Osteocyte (in vitro differentiated cells): ENCODE measurements around the gene CTDNEP1. TPM values are rescaled to one million over a fixed set of nuclear protein-coding genes. Genes with fewer than 3 reads are reported as not detected.

Experiments
- DNase-seq: peaks from one replicate; pipeline ENCODE4 v3.0.0; 2021; ENCODE audit warnings: mixed read lengths; ENCODE audit not compliant: unreplicated experiment; ENCODE audit errors: extremely low spot score
- H3K27ac Mint-ChIP-seq: one replicate; pipeline ENCODE4 v1.8.0; 2021; ENCODE audit warnings: mild to moderate bottlenecking, mixed read lengths; ENCODE audit not compliant: unreplicated experiment
- H3K27me3 Mint-ChIP-seq: one replicate; pipeline ENCODE4 v1.8.0; 2021; ENCODE audit warnings: mixed read lengths; ENCODE audit not compliant: unreplicated experiment
- H3K36me3 Mint-ChIP-seq: one replicate; pipeline ENCODE4 v1.8.0; 2021; ENCODE audit warnings: mixed read lengths; ENCODE audit not compliant: unreplicated experiment
- H3K4me1 Mint-ChIP-seq: one replicate; pipeline ENCODE4 v1.8.0; 2021; ENCODE audit warnings: mixed read lengths; ENCODE audit not compliant: unreplicated experiment
- H3K4me3 Mint-ChIP-seq: one replicate; pipeline ENCODE4 v1.8.0; 2021; ENCODE audit warnings: mild to moderate bottlenecking, moderate library complexity, mixed read lengths; ENCODE audit not compliant: unreplicated experiment
- H3K9me3 Mint-ChIP-seq: one replicate; pipeline ENCODE4 v1.8.0; 2021; ENCODE audit warnings: mixed read lengths; ENCODE audit not compliant: unreplicated experiment
- total RNA-seq: library from RNA; stranded (reverse); gene quantifications from 2 replicates; pipeline ENCODE4 v1.2.1, GENCODE V29; 2021
- TF ChIP-seq, protein P1 (sequence below): fragments of 200-600 bp; sonication (generic); IDR thresholded peaks from 2 replicates; pipeline ENCODE4 v1.5.0; 2021; ENCODE audit warnings: antibody characterized with exemption, mild to moderate bottlenecking, moderate library complexity

Gene CTDNEP1
- total RNA-seq, 1 donor from 2014 or later: 145 TPM

DNA sequence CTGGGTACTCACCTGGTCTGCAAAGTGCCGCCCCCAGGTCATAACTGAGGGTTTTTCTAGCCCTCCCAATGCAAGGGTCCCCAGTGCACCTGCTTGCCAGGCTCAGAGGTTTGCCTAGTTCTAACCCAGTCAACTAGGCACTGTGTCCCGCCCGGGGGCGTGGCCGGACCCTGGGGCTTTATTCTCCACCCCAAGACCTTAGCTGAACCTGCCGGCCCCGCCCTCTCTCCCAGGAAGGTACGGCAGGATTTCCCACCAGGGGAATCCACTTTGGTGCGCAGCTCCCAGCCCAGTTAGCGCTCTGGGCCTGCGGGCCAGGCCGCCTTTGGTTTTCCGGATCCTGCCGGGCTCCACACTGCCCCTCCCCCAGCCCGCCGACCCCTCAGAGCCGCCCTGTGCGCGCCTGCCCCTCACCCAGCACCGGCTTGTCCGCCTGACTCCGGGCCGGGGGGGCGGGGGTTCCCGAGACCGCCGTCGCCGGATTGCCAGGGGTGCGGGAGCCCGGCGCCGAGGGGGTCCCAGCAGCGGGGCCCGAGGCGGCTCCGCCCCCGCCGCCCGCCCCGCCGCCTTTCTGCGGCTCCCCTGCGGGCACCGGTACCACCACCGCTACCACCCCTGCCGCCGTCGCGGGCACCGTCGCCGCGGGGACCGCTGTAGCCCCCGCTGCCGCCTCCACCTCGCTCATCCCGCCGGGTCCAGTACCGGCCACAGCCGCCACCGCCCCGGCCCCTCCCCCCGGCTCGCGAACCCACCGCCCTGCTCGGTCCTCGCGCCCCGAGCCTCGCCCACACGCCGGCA is 42.5 kb upstream of the CTDNEP1 start:
- TF ChIP-seq, protein P1, sequence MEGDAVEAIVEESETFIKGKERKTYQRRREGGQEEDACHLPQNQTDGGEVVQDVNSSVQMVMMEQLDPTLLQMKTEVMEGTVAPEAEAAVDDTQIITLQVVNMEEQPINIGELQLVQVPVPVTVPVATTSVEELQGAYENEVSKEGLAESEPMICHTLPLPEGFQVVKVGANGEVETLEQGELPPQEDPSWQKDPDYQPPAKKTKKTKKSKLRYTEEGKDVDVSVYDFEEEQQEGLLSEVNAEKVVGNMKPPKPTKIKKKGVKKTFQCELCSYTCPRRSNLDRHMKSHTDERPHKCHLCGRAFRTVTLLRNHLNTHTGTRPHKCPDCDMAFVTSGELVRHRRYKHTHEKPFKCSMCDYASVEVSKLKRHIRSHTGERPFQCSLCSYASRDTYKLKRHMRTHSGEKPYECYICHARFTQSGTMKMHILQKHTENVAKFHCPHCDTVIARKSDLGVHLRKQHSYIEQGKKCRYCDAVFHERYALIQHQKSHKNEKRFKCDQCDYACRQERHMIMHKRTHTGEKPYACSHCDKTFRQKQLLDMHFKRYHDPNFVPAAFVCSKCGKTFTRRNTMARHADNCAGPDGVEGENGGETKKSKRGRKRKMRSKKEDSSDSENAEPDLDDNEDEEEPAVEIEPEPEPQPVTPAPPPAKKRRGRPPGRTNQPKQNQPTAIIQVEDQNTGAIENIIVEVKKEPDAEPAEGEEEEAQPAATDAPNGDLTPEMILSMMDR: no peak
- no peaks in the 10 kb centered on the region for H3K36me3 Mint-ChIP-seq
- peaks cover 46% of the 10 kb centered on the region for H3K27me3 Mint-ChIP-seq
- peak overlapping the region; percentile 52 for H3K4me3 Mint-ChIP-seq
- no peak for DNase-seq
- no peaks in the 10 kb centered on the region for H3K9me3 Mint-ChIP-seq
- H3K4me1 Mint-ChIP-seq: peaks cover 24% of the 10 kb centered on the region
- peak overlapping the region; percentile 7 for H3K27ac Mint-ChIP-seq

DNA sequence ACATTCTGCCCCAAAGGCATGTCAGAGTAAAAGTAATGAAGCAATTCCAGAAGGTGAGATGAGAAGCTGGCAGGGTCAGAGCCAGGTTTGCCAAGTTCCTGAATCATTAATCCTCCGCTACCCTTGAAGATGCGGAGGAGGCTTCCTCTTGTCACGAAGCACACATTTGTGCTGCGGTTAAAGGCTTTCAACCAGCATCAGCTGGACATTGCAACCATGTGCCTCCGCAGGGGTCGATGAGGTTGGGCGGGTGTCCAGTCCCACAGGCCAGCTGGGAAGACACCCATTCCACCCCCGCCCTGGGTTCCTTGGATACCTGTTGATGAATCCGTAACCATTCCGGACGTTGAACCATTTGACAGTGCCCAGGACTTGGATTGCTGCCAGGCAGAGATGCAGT is 41.6 kb upstream of the CTDNEP1 start:
- peaks cover 50% of the 10 kb centered on the region for H3K27me3 Mint-ChIP-seq
- no peak for DNase-seq
- peak overlapping the region; percentile 52 for H3K4me3 Mint-ChIP-seq

DNA sequence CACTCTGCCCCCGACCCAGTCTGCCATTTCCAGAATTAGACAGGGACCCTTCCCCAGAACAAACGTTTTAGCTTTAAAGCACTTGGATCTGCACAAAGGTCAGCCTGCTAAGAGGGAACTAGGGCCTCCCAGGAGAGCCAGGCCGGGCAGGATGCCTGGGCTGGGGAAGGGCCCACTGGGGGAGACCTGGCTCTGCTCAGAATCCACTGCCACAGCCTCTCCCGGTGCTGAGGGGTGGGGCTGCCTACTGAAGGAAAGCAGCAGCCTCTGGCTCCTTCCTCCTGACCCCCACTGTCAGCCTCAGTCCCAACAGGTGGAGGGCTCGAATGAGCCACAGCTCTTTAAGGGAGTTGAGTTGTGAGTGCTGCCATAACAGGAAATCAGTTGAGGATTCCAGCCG is 41.2 kb upstream of the CTDNEP1 start:
- Mint-ChIP-seq H3K4me3 (no peak overlapping the region), H3K4me1 (peaks cover 24% of the 10 kb centered on the region), H3K27ac (no peak overlapping the region), H3K9me3 (no peaks in the 10 kb centered on the region), H3K36me3 (no peaks in the 10 kb centered on the region), H3K27me3 (peaks cover 54% of the 10 kb centered on the region)
- DNase-seq: no peak
- TF ChIP-seq, protein P1: no peak

More for the DNA sequence above, 41.6 kb upstream of the CTDNEP1 start:
- H3K4me1 Mint-ChIP-seq: peaks cover 24% of the 10 kb centered on the region
- no peaks in the 10 kb centered on the region for H3K36me3 Mint-ChIP-seq
- TF ChIP-seq, protein P1: no peak
- no peaks in the 10 kb centered on the region for H3K9me3 Mint-ChIP-seq
- H3K27ac Mint-ChIP-seq: no peak overlapping the region

DNA sequence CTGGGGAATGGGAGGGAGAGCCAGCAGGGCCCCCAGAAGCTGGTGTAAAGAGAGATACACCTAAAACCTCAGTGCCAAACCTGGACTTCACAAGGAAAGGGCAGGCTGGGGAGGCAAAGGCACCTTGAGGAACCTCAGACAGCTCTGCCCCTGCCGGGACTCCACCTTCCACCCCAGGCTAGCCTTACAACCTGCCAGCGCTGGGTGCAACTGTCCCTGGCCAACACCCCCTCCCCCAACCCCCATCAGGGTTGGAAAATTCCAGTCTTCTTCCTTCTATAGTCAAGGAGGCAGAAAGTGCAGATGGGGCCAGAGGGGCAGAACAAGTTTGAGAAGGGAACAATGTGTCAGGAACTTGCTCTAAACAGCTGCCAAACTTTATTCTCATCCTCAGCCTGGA is 40.7 kb upstream of the CTDNEP1 start:
- no peak overlapping the region for H3K27ac Mint-ChIP-seq
- no peak for DNase-seq
- TF ChIP-seq, protein P1: no peak
- no peaks in the 10 kb centered on the region for H3K9me3 Mint-ChIP-seq
- H3K27me3 Mint-ChIP-seq: peaks cover 58% of the 10 kb centered on the region
- H3K36me3 Mint-ChIP-seq: no peaks in the 10 kb centered on the region
- H3K4me1 Mint-ChIP-seq: peaks cover 24% of the 10 kb centered on the region
- no peak overlapping the region for H3K4me3 Mint-ChIP-seq

DNA sequence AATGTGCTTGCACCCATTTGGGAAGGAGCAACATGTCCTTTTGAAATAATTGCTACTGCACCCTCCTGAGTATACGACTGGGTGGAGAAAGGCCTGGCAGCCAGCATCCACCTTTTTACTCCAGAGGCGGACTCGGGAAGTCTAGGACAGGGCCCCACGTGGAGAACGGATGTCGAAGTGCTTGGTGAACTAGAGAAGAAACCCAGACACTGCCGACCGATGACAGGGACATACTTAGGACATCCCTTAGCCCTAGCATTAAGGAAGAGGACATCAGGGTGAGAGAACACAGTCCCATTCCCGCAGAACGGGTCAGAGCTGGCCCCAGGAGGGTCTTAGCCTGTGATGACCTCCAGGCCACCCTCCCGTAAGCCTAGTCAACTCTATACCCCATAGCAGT is 39.2 kb upstream of the CTDNEP1 start:
- H3K27me3 Mint-ChIP-seq: peaks cover 67% of the 10 kb centered on the region
- no peaks in the 10 kb centered on the region for H3K36me3 Mint-ChIP-seq
- DNase-seq: no peak
- peaks cover 14% of the 10 kb centered on the region for H3K4me1 Mint-ChIP-seq
- TF ChIP-seq, protein P1: no peak
- no peak overlapping the region for H3K27ac Mint-ChIP-seq
- H3K9me3 Mint-ChIP-seq: no peaks in the 10 kb centered on the region
- no peak overlapping the region for H3K4me3 Mint-ChIP-seq
